B cell (primary cell): ENCODE data around the gene MED16. TPM values are rescaled to one million over a fixed set of nuclear protein-coding genes. Genes with fewer than 3 reads are reported as not detected.

Experiments used
- ATAC-seq: fragments of 200-7000 bp; cut with Tn5 transposase; one replicate; pipeline ENCODE4 v1.10.0; 2021; ENCODE audit warnings: low read depth, mild to moderate bottlenecking, moderate number of reproducible peaks, moderate library complexity
- CTCF ChIA-PET: fragments of 350-600 bp; sonication (Branson Sonifier 250); formaldehyde crosslinking; loops from one replicate; lab custom pipeline; 2021; ENCODE audit warnings: antibody characterized with exemption, inconsistent platforms; lab: Charles Lee
- POLR2A ChIA-PET: fragments of 350-600 bp; sonication (Branson Sonifier 250); formaldehyde crosslinking; loops from one replicate; lab custom pipeline; 2021; ENCODE audit warnings: antibody characterized with exemption; lab: Charles Lee
- DNase-seq: peaks from one replicate; pipeline ENCODE4 v3.0.0; 2013
- H2AFZ ChIP-seq: 2 replicates; pipeline ENCODE4 v1.6.1; 2012; ENCODE audit warnings: mild to moderate bottlenecking, low read depth, low read length; ENCODE audit not compliant: insufficient read depth, poor library complexity, severe bottlenecking
- H3K27ac ChIP-seq, 2 donors: 1 replicate in 1 of 2; 2 replicates in 1 of 2; pipeline ENCODE4 v1.5.1; 2012 to 2013; ENCODE audit warnings: low read length in 2 of 2, mild to moderate bottlenecking in 2 of 2, moderate library complexity in 1 of 2
- H3K27me3 ChIP-seq, 4 experiments: fragments of 200-600 bp in 1 of 4; sonication (generic) in 1 of 4; replicated peaks in 1 of 4; 1 replicate in 2 of 4; 2 replicates in 2 of 4; pipeline versions ENCODE4 v1.6.1 to v1.7.0; 2013 to 2016; ENCODE audit warnings: low read length in 3 of 4, mild to moderate bottlenecking in 2 of 4, mixed read lengths in 1 of 4, moderate library complexity in 1 of 4; ENCODE audit not compliant: insufficient read depth in 4 of 4, control insufficient read depth in 3 of 4; ENCODE audit errors: control extremely low read depth in 1 of 4
- H3K36me3 ChIP-seq, 2 experiments: replicated peaks in 1 of 2; 1 replicate in 1 of 2; 2 replicates in 1 of 2; pipeline versions ENCODE4 v1.6.1 to v1.7.1; 2013; ENCODE audit warnings: low read length in 1 of 2; ENCODE audit not compliant: insufficient read depth in 2 of 2, control insufficient read depth in 1 of 2; ENCODE audit errors: control extremely low read depth in 1 of 2, extremely low read depth in 1 of 2
- H3K4me1 ChIP-seq, 2 donors: fragments of 200-600 bp in 1 of 2; sonication (generic) in 1 of 2; 1 replicate in 1 of 2; 2 replicates in 1 of 2; pipeline versions ENCODE4 v1.5.1 to v1.6.1; 2013 to 2017; ENCODE audit warnings: low read length in 2 of 2; ENCODE audit not compliant: control insufficient read depth in 2 of 2, insufficient read depth in 2 of 2
- H3K4me2 ChIP-seq: replicated peaks from 2 replicates; pipeline ENCODE3; 2012; ENCODE audit warnings: mild to moderate bottlenecking, low read depth, low read length; ENCODE audit not compliant: poor library complexity, severe bottlenecking
- H3K4me3 ChIP-seq, 5 experiments: fragments of 200-600 bp in 1 of 5; sonication (generic) in 1 of 5; 1 replicate in 3 of 5; 2 replicates in 2 of 5; pipeline versions ENCODE4 v1.5.1 to v1.7.0; 2011 to 2016; ENCODE audit warnings: low read length in 4 of 5, mild to moderate bottlenecking in 4 of 5, low read depth in 2 of 5, control low read depth in 1 of 5, moderate library complexity in 1 of 5; ENCODE audit not compliant: insufficient read depth in 1 of 5; ENCODE audit errors: control extremely low read depth in 1 of 5, extremely low read depth in 1 of 5
- H3K79me2 ChIP-seq: fragments of 200-600 bp; sonication (generic); one replicate; pipeline ENCODE4 v1.6.0; 2016; ENCODE audit warnings: low read length; ENCODE audit not compliant: control insufficient read depth, insufficient read depth
- H3K9ac ChIP-seq: fragments of 200-600 bp; sonication (generic); 2 replicates; pipeline ENCODE4 v1.6.1; 2017; ENCODE audit warnings: mild to moderate bottlenecking, low read length, moderate library complexity
- H3K9me3 ChIP-seq, 3 donors: one replicate each; pipeline versions ENCODE4 v1.6.1 to v1.7.1; 2013; ENCODE audit warnings: low read length in 2 of 3; ENCODE audit not compliant: control insufficient read depth in 2 of 3, insufficient read depth in 1 of 3; ENCODE audit errors: control extremely low read depth in 1 of 3
- H4K20me1 ChIP-seq: 2 replicates; pipeline ENCODE4 v1.6.0; 2012; ENCODE audit warnings: mild to moderate bottlenecking, low read length; ENCODE audit not compliant: insufficient read depth, control insufficient read depth, poor library complexity, severe bottlenecking
- H3K27ac Mint-ChIP-seq: one replicate; pipeline ENCODE4 v1.8.0; 2021; ENCODE audit warnings: mixed read lengths
- H3K27me3 Mint-ChIP-seq: one replicate; pipeline ENCODE4 v1.8.0; 2021; ENCODE audit warnings: mixed read lengths
- H3K4me1 Mint-ChIP-seq: one replicate; pipeline ENCODE4 v1.8.0; 2021; ENCODE audit warnings: mixed read lengths
- H3K4me3 Mint-ChIP-seq: one replicate; pipeline ENCODE4 v1.8.0; 2021; ENCODE audit warnings: mixed read lengths
- H3K9me3 Mint-ChIP-seq: one replicate; pipeline ENCODE4 v1.8.0; 2022; ENCODE audit warnings: mixed read lengths; ENCODE audit not compliant: insufficient read depth
- EZH2 ChIP-seq: IDR thresholded peaks from 2 replicates; pipeline ENCODE4 v1.6.1; 2012; ENCODE audit warnings: borderline replicate concordance, low read depth, mild to moderate bottlenecking, moderate library complexity, low read length; ENCODE audit not compliant: insufficient read depth, poor library complexity, severe bottlenecking
- WGBS: methylation state at CpG from one replicate; pipeline ENCODE4 v1.1.5; 2013; ENCODE audit warnings: missing lambda C conversion rate; ENCODE audit not compliant: insufficient coverage; 5-methylcytosine and 5-hydroxymethylcytosine counted together
- intact Hi-C: fragments of 100-400 bp; cut with micrococcal nuclease; formaldehyde crosslinking; loops from one replicate; pipeline ENCODE4 v1.10.0; 2022
- polyA plus RNA-seq: library from polyadenylated mRNA; depleted of rRNA; stranded (reverse); fragments of >200 nt; gene quantifications from 2 replicates; pipeline ENCODE4 v1.2.3, GENCODE V29; 2012
- total RNA-seq, 2 donors: library from RNA; stranded (reverse); fragments of 120-200 nt in 1 of 2; gene quantifications; 1 replicate in 1 of 2; 2 replicates in 1 of 2; pipeline versions ENCODE4 v1.2.3 to v1.2.4, GENCODE V29; 2013 to 2022
- TF ChIP-seq, protein P1 (sequence below): fragments of 200-600 bp; IDR thresholded peaks from one replicate; pipeline ENCODE4 v1.8.0; 2022; ENCODE audit warnings: antibody characterized with exemption, mild to moderate bottlenecking

MED16 gene
- total and polyA plus RNA-seq, 2 donors (not counting 1 experiment from before 2014, with no cell fraction given), result 85.0 to 85.3 TPM

DNA sequence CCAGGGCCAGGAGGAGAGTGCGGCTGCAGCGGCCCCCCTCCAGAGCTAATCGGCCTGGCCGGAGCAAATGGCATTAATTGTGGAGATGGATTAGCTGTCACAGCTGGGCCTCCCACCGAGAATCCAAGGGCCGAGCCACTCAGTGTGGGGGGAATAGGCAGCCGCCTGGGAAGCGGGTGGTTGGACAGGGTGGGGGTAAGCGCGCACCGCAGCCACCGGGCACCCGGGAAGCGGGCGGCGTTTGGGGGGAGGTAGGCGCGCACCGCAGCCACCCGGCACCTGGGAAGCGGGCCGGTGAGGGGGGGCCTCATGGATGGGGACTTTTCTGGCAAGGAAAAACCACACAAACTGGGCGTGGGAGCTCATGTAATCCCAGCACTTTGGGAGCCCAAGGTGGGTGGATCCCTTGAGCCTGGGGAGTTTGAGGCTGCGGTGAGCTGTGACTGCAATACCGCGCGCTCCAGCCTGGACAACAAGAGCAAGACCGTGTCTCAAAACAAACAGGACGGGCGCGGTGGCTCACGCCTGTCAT, 10.3 kb upstream of the MED16 start:
- H3K4me1 Mint-ChIP-seq, result peaks cover 47% of the 10 kb centered on the region
- CTCF ChIA-PET, result interaction anchor here (0.7 to 1.0 kb wide), 3 partner anchors 10 to 79 kb away, joined by 3 to 6 read pairs (median 3); partner anchors contain the start of genes MED16 and RNU6-9
- H3K9ac ChIP-seq, result no peak overlapping the region

More for the DNA sequence above, 10.3 kb upstream of the MED16 start:
- H3K27ac ChIP-seq, result no peak overlapping the region
- intact Hi-C loops, result no loop called here
- no peaks in the 10 kb centered on the region for H3K27me3 ChIP-seq
- peaks cover 63% of the 10 kb centered on the region for H3K79me2 ChIP-seq
- Mint-ChIP-seq H3K27me3 (no peaks in the 10 kb centered on the region), H3K27ac (no peak overlapping the region), H3K9me3 (no peaks in the 10 kb centered on the region), H3K4me3 (no peak overlapping the region)
- POLR2A ChIA-PET, result interaction anchor here (1.5 kb wide), 1 partner anchor 10 kb away, joined by 5 read pairs; the partner anchor contains the start of genes MED16 and RNU6-9
- H3K4me3 ChIP-seq, result no peak overlapping the region
- H3K4me2 ChIP-seq, result no peak overlapping the region
- 98% methylated on average over 22 of the region's 32 CpGs for WGBS
- DNase-seq (no peak), ATAC-seq (no peak)
- peaks cover 57% of the 10 kb centered on the region for H4K20me1 ChIP-seq
- H3K9me3 ChIP-seq, result peaks cover 0 to 4% (median 0%) of the 10 kb centered on the region in 3 donors
- TF ChIP-seq, protein P1, sequence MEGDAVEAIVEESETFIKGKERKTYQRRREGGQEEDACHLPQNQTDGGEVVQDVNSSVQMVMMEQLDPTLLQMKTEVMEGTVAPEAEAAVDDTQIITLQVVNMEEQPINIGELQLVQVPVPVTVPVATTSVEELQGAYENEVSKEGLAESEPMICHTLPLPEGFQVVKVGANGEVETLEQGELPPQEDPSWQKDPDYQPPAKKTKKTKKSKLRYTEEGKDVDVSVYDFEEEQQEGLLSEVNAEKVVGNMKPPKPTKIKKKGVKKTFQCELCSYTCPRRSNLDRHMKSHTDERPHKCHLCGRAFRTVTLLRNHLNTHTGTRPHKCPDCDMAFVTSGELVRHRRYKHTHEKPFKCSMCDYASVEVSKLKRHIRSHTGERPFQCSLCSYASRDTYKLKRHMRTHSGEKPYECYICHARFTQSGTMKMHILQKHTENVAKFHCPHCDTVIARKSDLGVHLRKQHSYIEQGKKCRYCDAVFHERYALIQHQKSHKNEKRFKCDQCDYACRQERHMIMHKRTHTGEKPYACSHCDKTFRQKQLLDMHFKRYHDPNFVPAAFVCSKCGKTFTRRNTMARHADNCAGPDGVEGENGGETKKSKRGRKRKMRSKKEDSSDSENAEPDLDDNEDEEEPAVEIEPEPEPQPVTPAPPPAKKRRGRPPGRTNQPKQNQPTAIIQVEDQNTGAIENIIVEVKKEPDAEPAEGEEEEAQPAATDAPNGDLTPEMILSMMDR, result no peak
- no peak for TF ChIP-seq EZH2
- H3K4me1 ChIP-seq, result peaks cover 27 to 42% of the 10 kb centered on the region in 2 donors
- no peak overlapping the region for H2AFZ ChIP-seq
- H3K36me3 ChIP-seq, result peaks cover 0 to 48% of the 10 kb centered on the region in 2 experiments
